ES-I3 (cell line): Measurements from ENCODE around the gene SMYD3.

ENCODE experiments used
- H3K36me3 ChIP-seq: 2 replicates; pipeline ENCODE4 v1.6.1; 2013; ENCODE audit warnings: mild to moderate bottlenecking, low read length, control low read depth, moderate library complexity; ENCODE audit not compliant: insufficient read depth
- H3K4me1 ChIP-seq: 2 replicates; pipeline ENCODE4 v1.6.1; 2013; ENCODE audit warnings: mild to moderate bottlenecking, control low read depth, low read length; ENCODE audit not compliant: insufficient read depth
- H3K9ac ChIP-seq: 2 replicates; pipeline ENCODE4 v1.6.1; 2013; ENCODE audit warnings: low read depth, mild to moderate bottlenecking, low read length, moderate library complexity
- H3K9me3 ChIP-seq: 2 replicates; pipeline ENCODE4 v1.6.1; 2013; ENCODE audit warnings: mild to moderate bottlenecking, low read length, moderate library complexity; ENCODE audit not compliant: control insufficient read depth, insufficient read depth

The SMYD3 gene

DNA sequence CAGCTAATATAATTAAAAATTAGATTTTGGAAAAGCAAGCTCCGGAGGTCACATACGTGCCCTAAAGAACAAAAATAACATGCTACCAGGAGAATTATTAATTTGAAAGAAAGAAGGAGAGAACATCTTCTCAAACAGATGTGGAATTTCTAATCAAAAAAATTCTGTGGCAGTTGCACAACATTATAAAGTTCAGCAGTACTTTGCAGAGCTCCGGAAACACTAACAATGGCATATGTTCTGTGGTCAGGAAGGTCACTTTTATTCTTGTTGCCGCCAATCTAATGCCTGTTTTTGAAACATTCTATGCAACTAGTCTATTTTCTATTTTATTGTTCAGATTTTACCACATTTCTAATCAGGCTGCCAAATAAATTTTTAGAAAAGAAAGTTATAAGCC, 186.8 kb downstream of the SMYD3 start:
- Histone ChIP-seq H3K9ac (no peak overlapping the region), H3K4me1 (peaks cover 7% of the 10 kb centered on the region), H3K9me3 (no peaks in the 10 kb centered on the region), H3K36me3 (no peaks in the 10 kb centered on the region)

DNA sequence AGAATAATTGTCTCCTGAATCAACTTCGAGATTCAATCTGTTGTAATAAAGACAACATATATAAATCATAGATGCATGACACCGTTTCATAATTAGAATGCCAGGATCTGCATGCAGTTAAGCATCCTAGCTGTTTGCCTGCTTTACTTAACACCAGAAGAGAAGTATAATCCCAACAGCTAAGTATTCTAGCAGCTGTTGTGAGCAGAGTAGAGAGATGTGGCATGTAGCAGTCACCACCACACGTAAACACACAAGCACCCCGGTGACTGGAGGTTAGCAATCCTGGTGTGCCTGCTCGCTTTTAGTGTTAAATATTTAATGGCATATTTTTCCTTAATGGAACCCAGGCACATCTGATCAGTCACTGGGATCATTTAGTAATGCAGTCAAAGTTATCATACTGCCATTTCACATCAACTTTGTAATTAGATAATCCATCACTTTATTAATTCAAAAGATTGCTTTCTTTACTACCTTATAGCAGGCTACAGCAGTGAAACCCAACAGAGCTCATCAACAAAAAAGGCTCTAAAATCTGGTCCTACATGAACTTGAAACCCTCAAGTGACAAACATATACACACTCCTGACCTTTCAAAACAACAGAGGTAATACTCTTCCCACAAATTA, 187.9 kb downstream of the SMYD3 start:
- Histone ChIP-seq H3K36me3 (no peaks in the 10 kb centered on the region), H3K4me1 (peaks cover 7% of the 10 kb centered on the region), H3K9me3 (no peaks in the 10 kb centered on the region), H3K9ac (no peak overlapping the region)

DNA sequence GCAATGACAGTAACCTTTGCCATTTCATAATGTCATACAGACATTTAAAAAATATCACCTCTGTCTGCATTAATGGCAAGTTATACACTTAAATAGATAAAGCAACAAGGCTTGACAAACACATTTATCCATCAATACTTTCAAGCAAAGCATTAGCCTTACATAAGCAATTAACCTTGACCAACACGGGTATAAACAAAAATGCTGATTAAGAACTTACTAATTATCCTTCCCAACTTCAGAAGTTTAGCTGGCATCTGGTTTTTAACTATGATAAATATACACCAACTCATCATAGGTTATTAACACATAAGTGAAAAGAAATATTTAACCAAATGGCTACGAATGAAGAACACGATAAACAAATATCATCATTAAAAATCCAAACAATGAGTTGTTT, 188.5 kb downstream of the SMYD3 start:
- no peaks in the 10 kb centered on the region for H3K36me3 ChIP-seq
- H3K9me3 ChIP-seq, result no peaks in the 10 kb centered on the region
- peaks cover 7% of the 10 kb centered on the region for H3K4me1 ChIP-seq
- no peak overlapping the region for H3K9ac ChIP-seq

DNA sequence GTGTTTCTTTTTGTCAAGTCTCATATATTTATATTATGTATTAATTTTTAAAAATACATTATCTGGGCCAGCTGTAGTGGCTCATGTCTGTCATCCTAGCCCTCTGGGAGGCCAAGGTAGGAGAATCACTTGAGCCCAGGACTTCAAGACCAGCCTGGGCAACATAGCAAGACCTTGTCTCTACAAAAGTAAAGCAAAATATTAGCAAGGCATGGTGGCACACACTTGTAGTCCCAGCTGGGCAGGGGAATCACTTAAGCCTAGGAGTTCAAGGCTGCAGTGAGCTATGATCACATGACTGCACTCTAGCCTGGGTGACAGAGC, 189.1 kb downstream of the SMYD3 start:
- H3K4me1 ChIP-seq, result peaks cover 3% of the 10 kb centered on the region
- no peak overlapping the region for H3K9ac ChIP-seq
- no peaks in the 10 kb centered on the region for H3K36me3 ChIP-seq
- H3K9me3 ChIP-seq, result no peaks in the 10 kb centered on the region

DNA sequence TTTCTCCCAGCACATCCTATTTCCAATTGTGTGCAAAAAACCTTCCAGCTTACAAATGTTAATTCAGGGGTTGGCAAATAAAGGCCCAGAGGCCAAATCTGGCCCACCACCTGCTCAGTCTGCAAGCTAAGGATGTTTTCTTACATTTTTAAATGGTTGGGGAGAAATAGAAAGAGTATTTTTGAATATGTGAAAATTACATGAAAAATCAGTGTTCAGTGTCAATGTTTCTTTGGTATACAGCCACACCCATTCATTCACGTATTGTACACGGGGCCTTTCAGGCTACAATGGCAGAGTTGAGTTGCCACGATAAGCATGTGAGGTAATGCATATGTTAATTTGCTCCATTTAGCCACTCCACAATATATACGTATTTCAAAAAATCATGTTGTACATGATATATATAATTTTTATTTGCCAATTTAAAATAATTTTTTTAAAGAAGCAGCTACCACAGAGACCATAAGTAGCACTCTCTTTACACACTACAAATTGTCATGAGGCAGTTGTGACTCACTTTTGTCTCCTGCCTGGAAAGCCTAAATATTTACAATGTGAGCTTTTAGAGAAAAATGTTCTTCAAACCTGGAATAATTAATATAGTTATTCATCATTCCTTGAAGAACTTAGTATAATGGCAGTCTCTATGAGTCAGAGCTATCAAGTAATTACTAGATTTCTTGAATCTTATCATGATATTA, 189.6 kb downstream of the SMYD3 start:
- Histone ChIP-seq H3K9ac (no peak overlapping the region), H3K36me3 (no peaks in the 10 kb centered on the region), H3K9me3 (no peaks in the 10 kb centered on the region), H3K4me1 (peaks cover 3% of the 10 kb centered on the region)

- Histone ChIP-seq H3K36me3 (no peaks in the 10 kb centered on the region), H3K9me3 (no peaks in the 10 kb centered on the region), H3K4me1 (no peaks in the 10 kb centered on the region), H3K9ac (no peak overlapping the region)
Observed at GRCh38 chr1:246311461-246311860, 195.6 kb downstream of the SMYD3 start.

GRCh38 chr1:246309247-246309884, 197.7 kb downstream of the SMYD3 start:
- no peaks in the 10 kb centered on the region for H3K9me3 ChIP-seq

DNA sequence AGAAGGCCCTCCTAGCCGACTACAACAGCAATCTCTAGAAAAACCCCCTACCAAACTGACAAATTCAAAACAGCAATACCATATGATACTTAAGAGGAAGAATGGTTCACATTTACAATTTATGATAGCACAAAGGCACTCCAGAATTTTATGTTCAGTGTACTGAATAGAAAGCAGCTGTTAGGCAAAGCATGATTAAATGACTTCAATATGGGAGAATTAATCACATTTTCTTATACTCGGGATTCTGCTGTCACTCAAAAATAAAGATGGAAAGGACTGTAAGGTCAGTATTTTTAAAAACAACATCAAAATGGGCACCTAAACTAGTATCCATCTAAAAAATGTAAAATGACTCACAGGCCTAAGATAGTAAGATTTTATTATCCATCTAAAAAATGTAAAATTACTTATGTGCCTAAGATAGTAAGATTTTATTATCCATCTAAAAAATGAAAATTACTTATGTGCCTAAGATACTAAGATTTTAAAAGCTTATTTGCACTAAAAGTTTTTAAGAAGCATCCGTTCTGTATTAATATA, 198.5 kb downstream of the SMYD3 start:
- Histone ChIP-seq H3K36me3 (no peaks in the 10 kb centered on the region), H3K9ac (no peak overlapping the region), H3K4me1 (0 out of 2 replicates have a peak, but pooled peaks cover 5% of the 10 kb centered on the region), H3K9me3 (no peaks in the 10 kb centered on the region)

More at GRCh38 chr1:246309247-246309884, 197.7 kb downstream of the SMYD3 start:
- H3K4me1 ChIP-seq, result 0 out of 2 replicates have a peak, but pooled peaks cover 5% of the 10 kb centered on the region
- H3K36me3 ChIP-seq, result no peaks in the 10 kb centered on the region
- H3K9ac ChIP-seq, result no peak overlapping the region

GRCh38 chr1:246306415-246307037, 200.6 kb downstream of the SMYD3 start:
- Histone ChIP-seq H3K9me3 (no peaks in the 10 kb centered on the region), H3K9ac (no peak overlapping the region), H3K4me1 (peaks cover 8% of the 10 kb centered on the region; the same call in 1 of the 2 replicates), H3K36me3 (no peaks in the 10 kb centered on the region)

DNA sequence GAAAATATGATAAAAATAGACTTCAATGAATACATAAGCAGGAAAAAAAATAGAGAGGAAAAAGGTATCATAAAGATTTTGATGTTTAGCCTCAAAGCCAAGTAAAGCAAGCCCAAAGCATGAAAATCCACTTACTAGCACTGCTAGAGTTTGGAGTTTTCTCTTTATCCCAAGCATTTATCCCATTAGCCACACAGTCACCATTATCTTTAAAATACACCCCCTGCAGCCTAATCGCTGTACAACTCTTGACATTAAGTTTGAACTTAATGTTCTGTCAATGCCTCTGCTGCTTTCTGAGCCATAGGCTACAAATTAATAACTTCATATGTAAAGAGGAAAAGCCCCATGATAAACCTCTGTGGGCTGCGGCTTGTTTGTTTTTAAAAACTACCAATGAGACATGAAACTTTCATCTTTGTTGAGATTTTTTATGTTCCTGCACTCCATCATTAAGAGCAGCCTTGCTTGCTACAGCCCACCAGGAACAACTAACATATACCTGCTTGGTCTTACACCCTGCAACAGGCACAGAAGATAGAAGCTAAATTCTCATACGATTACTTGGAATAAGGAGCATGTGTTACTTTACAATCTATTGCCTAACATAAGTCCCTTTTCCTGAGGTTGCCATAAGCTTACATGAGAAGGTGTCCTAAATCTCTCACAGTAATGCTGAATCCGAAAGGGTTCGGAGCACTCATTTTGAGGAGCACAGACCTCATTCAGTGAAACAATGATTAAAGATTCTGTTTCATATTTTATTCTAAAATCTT, 202.4 kb downstream of the SMYD3 start:
- H3K9me3 ChIP-seq, result no peaks in the 10 kb centered on the region
- H3K9ac ChIP-seq, result no peak overlapping the region
- no peaks in the 10 kb centered on the region for H3K36me3 ChIP-seq
- peaks cover 9% of the 10 kb centered on the region; the same call in 1 of the 2 replicates for H3K4me1 ChIP-seq

- H3K9me3 ChIP-seq, result no peaks in the 10 kb centered on the region
- no peaks in the 10 kb centered on the region for H3K36me3 ChIP-seq
- H3K9ac ChIP-seq, result no peak overlapping the region
- H3K4me1 ChIP-seq, result peaks cover 9% of the 10 kb centered on the region; the same call in 1 of the 2 replicates
Observed at GRCh38 chr1:246302711-246303317, 204.3 kb downstream of the SMYD3 start.

GRCh38 chr1:246302251-246302625, 204.8 kb downstream of the SMYD3 start:
- Histone ChIP-seq H3K9me3 (no peaks in the 10 kb centered on the region), H3K36me3 (no peaks in the 10 kb centered on the region), H3K9ac (no peak overlapping the region), H3K4me1 (peaks cover 9% of the 10 kb centered on the region; the same call in 1 of the 2 replicates)

DNA sequence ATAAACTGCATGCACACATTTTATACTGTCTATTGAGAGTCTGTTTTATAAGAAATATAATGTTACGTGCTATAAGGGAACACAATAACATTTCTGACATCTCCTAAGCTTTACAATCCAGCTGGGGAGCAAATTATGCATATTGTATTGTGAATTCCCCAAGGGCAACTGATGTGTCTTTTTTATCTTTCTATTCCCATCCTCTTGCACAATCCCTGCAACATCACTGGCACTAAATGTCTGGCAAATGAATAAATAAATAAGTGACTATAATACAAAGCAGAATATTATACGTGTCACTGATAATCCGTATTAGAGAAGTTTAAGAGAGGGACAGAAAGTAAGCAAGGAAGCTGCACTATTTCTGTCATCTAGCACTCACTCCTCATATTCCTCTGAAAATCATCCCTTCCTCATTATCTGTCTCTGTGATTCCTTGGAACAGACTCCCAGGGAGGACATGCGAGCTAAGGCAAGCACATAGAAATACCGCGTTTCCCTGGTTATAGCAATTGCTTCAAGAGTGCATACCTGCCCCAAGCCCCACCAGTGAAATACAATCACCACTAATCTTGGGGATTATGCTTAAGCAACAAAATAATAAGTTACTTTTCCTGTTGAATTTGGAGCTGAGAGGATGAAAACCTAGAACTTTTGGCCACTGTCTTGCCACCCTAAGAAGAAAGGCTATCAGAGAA, 205.4 kb downstream of the SMYD3 start:
- no peak overlapping the region for H3K9ac ChIP-seq
- no peaks in the 10 kb centered on the region for H3K36me3 ChIP-seq
- H3K4me1 ChIP-seq, result peaks cover 9% of the 10 kb centered on the region; the same call in 1 of the 2 replicates
- no peaks in the 10 kb centered on the region for H3K9me3 ChIP-seq
